Endothelial cell (in vitro differentiated cells): Measurements from ENCODE around the gene KDSR. TPM values are rescaled to one million over a fixed set of nuclear protein-coding genes. Genes with fewer than 3 reads are reported as not detected.

ENCODE experiments used
- DNase-seq: peaks from one replicate; pipeline ENCODE4 v3.0.0; 2021; ENCODE audit warnings: low spot score
- H3K27ac Mint-ChIP-seq: one replicate; pipeline ENCODE4 v1.8.0; 2021; ENCODE audit warnings: mixed read lengths, inconsistent platforms; ENCODE audit not compliant: unreplicated experiment
- H3K27me3 Mint-ChIP-seq: one replicate; pipeline ENCODE4 v1.8.0; 2021; ENCODE audit warnings: mild to moderate bottlenecking, moderate library complexity, mixed read lengths, inconsistent platforms; ENCODE audit not compliant: unreplicated experiment
- H3K36me3 Mint-ChIP-seq: one replicate; pipeline ENCODE4 v1.8.0; 2021; ENCODE audit warnings: mild to moderate bottlenecking, low read depth, mixed read lengths, inconsistent platforms; ENCODE audit not compliant: unreplicated experiment
- H3K4me1 Mint-ChIP-seq: one replicate; pipeline ENCODE4 v1.8.0; 2021; ENCODE audit warnings: mild to moderate bottlenecking, mixed read lengths, inconsistent platforms; ENCODE audit not compliant: unreplicated experiment
- H3K4me3 Mint-ChIP-seq: one replicate; pipeline ENCODE4 v1.8.0; 2021; ENCODE audit warnings: mild to moderate bottlenecking, mixed read lengths, inconsistent platforms; ENCODE audit not compliant: unreplicated experiment
- H3K9me3 Mint-ChIP-seq: one replicate; pipeline ENCODE4 v1.8.0; 2021; ENCODE audit warnings: mixed read lengths, inconsistent platforms; ENCODE audit not compliant: unreplicated experiment
- CTCF ChIP-seq: fragments of 200-600 bp; sonication (generic); IDR thresholded peaks from one replicate; pipeline ENCODE4 v1.5.0; 2021; ENCODE audit warnings: antibody characterized with exemption; ENCODE audit not compliant: unreplicated experiment
- total RNA-seq: library from RNA; stranded (reverse); fragmentation: NEBNext Ultra II Directional; extraction: Animal tissue kit (Norgen Biotek cat#: 25700); gene quantifications from one replicate; pipeline ENCODE4 v1.2.1, GENCODE V29; 2021; ENCODE audit not compliant: unreplicated experiment

KDSR gene
- total RNA-seq, 1 donor from 2014 or later = 23.9 TPM

GRCh38 chr18:63394954-63395353 is 27.9 kb upstream of the KDSR start:
- TF ChIP-seq CTCF = no peak
- Mint-ChIP-seq H3K36me3 (peaks cover 11% of the 10 kb centered on the region), H3K27me3 (peaks cover 1% of the 10 kb centered on the region), H3K4me1 (no peaks in the 10 kb centered on the region), H3K4me3 (no peak overlapping the region), H3K9me3 (no peaks in the 10 kb centered on the region), H3K27ac (no peak overlapping the region)
- DNase-seq = no peak

GRCh38 chr18:63387861-63388260 is 20.9 kb upstream of the KDSR start:
- H3K36me3 Mint-ChIP-seq = peaks cover 11% of the 10 kb centered on the region
- no peak for TF ChIP-seq CTCF

DNA sequence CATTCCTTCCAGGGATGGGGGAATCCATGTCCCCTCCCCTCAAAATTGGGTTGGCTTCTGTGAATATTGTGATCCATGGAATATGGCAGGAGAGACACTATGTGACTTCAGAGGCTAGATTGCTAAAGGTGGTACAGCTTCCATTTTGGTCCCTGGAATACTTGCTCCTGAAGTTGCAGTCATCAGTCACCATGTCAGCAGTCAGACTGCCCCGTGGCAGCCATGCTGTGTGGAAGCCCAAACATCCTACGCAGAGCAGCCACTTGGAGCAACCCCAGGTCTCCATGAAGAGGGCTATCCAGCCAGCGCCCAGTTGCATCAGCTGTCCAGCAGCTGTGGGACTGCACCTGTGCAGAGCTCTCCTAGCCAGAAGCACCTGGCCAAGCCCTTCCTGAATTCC is 15.8 kb upstream of the KDSR start:
- Mint-ChIP-seq H3K27me3 (no peaks in the 10 kb centered on the region), H3K4me1 (no peaks in the 10 kb centered on the region), H3K27ac (no peak overlapping the region), H3K4me3 (no peak overlapping the region), H3K36me3 (peaks cover 4% of the 10 kb centered on the region), H3K9me3 (no peaks in the 10 kb centered on the region)
- no peak for TF ChIP-seq CTCF
- DNase-seq = no peak

More at GRCh38 chr18:63387861-63388260, 20.9 kb upstream of the KDSR start:
- no peak for DNase-seq
- H3K4me3 Mint-ChIP-seq = no peak overlapping the region
- no peaks in the 10 kb centered on the region for H3K4me1 Mint-ChIP-seq
- no peaks in the 10 kb centered on the region for H3K9me3 Mint-ChIP-seq
- peaks cover 1% of the 10 kb centered on the region for H3K27me3 Mint-ChIP-seq
- no peak overlapping the region for H3K27ac Mint-ChIP-seq

DNA sequence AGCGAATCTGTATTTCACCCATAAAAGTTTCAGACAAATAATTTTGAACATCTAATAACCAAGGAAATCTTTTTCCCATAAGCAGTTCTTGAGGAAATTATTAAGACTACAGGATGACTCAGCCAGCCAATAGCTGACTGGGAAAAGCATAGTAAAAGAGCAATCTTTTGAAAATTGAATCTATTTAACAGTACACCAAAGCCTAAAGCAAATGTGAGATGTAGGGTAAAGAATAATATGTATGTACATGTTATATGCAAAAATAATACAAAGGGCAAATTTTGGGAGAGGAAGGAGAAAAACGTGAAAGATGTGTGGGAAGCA is 12.6 kb upstream of the KDSR start:
- Mint-ChIP-seq H3K4me1 (no peaks in the 10 kb centered on the region), H3K9me3 (no peaks in the 10 kb centered on the region), H3K36me3 (peaks cover 8% of the 10 kb centered on the region), H3K27me3 (no peaks in the 10 kb centered on the region), H3K4me3 (no peak overlapping the region), H3K27ac (no peak overlapping the region)
- no peak for DNase-seq
- TF ChIP-seq CTCF = no peak

DNA sequence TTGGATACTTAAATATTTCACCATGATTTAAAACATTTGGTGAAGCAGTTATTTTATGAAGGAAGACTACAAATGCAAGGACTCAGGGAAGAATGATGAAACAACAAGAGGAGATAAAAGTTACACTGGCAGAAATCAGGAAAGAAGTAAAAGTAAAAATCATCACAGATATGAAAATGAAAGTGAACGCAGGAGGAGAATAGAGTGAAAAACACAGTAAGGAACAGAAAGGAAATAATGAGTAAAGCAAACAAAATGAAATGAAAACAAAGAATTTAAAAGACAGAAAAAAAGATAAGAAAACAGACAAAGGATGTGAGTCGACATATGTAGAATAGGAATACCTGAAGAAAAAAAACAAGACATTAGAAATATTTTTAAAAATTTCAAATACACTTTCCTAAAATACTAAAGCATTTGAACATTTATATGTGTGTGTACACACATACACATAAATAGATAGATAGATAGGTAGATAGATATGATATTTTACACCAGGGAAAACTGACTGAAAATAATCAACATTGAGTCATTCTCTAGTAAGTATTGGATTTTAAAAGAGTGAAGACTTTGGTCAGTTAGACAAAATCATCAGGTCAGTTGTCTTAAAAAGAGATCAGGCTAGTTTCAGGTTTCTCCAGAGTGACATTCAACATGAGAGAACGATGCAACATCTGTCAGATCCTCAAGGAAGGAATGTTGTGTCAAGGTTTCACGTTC is 12.1 kb upstream of the KDSR start:
- no peak for DNase-seq
- Mint-ChIP-seq H3K4me3 (no peak overlapping the region), H3K4me1 (no peaks in the 10 kb centered on the region), H3K9me3 (no peaks in the 10 kb centered on the region), H3K27ac (no peak overlapping the region), H3K36me3 (peaks cover 8% of the 10 kb centered on the region), H3K27me3 (no peaks in the 10 kb centered on the region)
- no peak for TF ChIP-seq CTCF
